Measurements from ENCODE around the gene CXCL14. TPM values are rescaled to one million over a fixed set of nuclear protein-coding genes. Genes with fewer than 3 reads are reported as not detected.

CXCL14 gene
- total RNA-seq, 4 donors from 2014 or later: 11.5 to 31.0 (median 21.7) TPM

GRCh38 chr5:135571066-135571609 lies 7.7 kb downstream of the CXCL14 start:
- H3K27me3 ChIP-seq: peaks cover 11% of the 10 kb centered on the region
- no peaks in the 10 kb centered on the region for H3K36me3 ChIP-seq
- 63 to 77% methylated on average over 8 to 10 of the region's 10 CpGs for whole genome bisulfite sequencing, 2 donors (ENCODE audit: low coverage in 1 of 2)
- no peaks in the 10 kb centered on the region for H3K9me3 ChIP-seq
- no peaks in the 10 kb centered on the region for H3K4me1 ChIP-seq
- TF ChIP-seq, protein P1, sequence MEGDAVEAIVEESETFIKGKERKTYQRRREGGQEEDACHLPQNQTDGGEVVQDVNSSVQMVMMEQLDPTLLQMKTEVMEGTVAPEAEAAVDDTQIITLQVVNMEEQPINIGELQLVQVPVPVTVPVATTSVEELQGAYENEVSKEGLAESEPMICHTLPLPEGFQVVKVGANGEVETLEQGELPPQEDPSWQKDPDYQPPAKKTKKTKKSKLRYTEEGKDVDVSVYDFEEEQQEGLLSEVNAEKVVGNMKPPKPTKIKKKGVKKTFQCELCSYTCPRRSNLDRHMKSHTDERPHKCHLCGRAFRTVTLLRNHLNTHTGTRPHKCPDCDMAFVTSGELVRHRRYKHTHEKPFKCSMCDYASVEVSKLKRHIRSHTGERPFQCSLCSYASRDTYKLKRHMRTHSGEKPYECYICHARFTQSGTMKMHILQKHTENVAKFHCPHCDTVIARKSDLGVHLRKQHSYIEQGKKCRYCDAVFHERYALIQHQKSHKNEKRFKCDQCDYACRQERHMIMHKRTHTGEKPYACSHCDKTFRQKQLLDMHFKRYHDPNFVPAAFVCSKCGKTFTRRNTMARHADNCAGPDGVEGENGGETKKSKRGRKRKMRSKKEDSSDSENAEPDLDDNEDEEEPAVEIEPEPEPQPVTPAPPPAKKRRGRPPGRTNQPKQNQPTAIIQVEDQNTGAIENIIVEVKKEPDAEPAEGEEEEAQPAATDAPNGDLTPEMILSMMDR (IDR thresholded peaks at IDR 0.05): no peak
- TF ChIP-seq POLR2AphosphoS5 (IDR thresholded peaks at IDR 0.05) (no peak), POLR2A (IDR thresholded peaks at IDR 0.05) (no peak), EP300 (IDR thresholded peaks at IDR 0.05; ENCODE audit: low read depth) (no peak)
- DNase-seq: no peak
- no peak overlapping the region for H3K4me3 ChIP-seq
- peak overlapping the region in 1 of 4 donors; percentile 2 for H3K27ac ChIP-seq
- in situ Hi-C loops (cut with MboI; ENCODE audit: low pct_ligation_motif_present in 1 of 4, low pct_unique_long_range_greater_than_20kb in 1 of 4, low sequenced_read_pairs in 3 of 4): loop anchor here in 1 of 4 donors (25.0 kb wide), 1 partner anchor 641 kb away; no protein-coding TSS in a partner anchor
- intact Hi-C loops (cut with DNase I; ENCODE audit: low total_unique reads): no loop called here

GRCh38 chr5:135570453-135570764 lies 8.4 kb downstream of the CXCL14 start:
- in situ Hi-C loops (cut with MboI; ENCODE audit: low pct_ligation_motif_present in 1 of 4, low pct_unique_long_range_greater_than_20kb in 1 of 4, low sequenced_read_pairs in 3 of 4) (loop anchor here in 1 of 4 donors (25.0 kb wide), 1 partner anchor 642 kb away; no protein-coding TSS in a partner anchor), intact Hi-C loops (cut with DNase I; ENCODE audit: low total_unique reads) (no loop called here)
- WGBS, 2 donors (ENCODE audit: low coverage in 1 of 2): 23% methylated on average over 3 of the region's 3 CpGs; no CpG with 5 or more reads in 1 of the 2 donors
- TF ChIP-seq, protein P1 (IDR thresholded peaks at IDR 0.05): no peak
- TF ChIP-seq POLR2A (IDR thresholded peaks at IDR 0.05): no peak
- no peak for TF ChIP-seq POLR2AphosphoS5 (IDR thresholded peaks at IDR 0.05)
- no peak for TF ChIP-seq EP300 (IDR thresholded peaks at IDR 0.05; ENCODE audit: low read depth)
- Histone ChIP-seq H3K4me1 (no peaks in the 10 kb centered on the region), H3K27ac (no peak overlapping the region), H3K36me3 (no peaks in the 10 kb centered on the region), H3K27me3 (peaks cover 6% of the 10 kb centered on the region), H3K9me3 (no peaks in the 10 kb centered on the region), H3K4me3 (no peak overlapping the region)
- DNase-seq: no peak

DNA sequence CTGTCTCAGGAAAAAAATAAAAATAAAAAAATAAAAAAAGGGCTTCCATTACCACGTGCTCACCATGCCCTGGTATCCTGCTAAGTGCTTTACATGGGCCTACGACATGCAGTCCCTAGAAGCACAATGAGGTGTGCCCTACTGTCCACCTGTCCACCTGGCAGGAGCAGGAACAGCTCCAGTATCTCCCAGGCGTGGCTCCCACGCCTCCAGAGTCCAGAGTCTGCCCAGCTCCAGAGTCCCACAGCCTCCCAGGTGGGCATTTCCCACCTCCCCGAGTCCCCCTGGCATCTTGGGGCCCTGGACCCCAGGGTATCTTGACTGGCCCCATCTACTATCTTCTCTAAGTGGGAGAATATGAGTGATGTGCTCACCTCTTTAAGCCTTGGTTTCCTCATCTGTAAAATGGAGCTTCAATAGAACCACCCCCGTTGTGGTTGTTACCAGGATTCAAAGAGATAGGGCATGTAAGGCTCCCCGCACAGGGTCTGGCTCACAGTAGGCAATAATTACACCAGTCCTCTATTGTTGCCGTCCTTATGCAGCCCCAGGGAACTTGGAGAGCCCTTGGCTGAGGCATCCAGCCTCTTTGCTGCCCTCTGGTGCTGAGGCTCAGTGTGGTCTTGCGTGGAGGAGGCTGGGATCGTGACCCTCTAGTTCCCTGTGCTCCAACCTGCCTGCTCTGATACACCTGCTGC lies 8.9 kb downstream of the CXCL14 start:
- H3K36me3 ChIP-seq: no peaks in the 10 kb centered on the region
- no peaks in the 10 kb centered on the region for H3K4me1 ChIP-seq
- TF ChIP-seq EP300 (IDR thresholded peaks at IDR 0.05; ENCODE audit: low read depth) (no peak), POLR2AphosphoS5 (IDR thresholded peaks at IDR 0.05) (no peak), POLR2A (IDR thresholded peaks at IDR 0.05) (no peak)
- TF ChIP-seq, protein P1 (IDR thresholded peaks at IDR 0.05): peak in 3 of 5 experiments; percentile 23 to 43 (median 38)
- 47% methylated on average over 8 of the region's 10 CpGs; no CpG with 5 or more reads in 1 of the 2 donors for WGBS, 2 donors (ENCODE audit: low coverage in 1 of 2)
- no peak overlapping the region for H3K4me3 ChIP-seq
- H3K9me3 ChIP-seq: no peaks in the 10 kb centered on the region
- intact Hi-C loops (cut with DNase I; ENCODE audit: low total_unique reads): loop anchor here (5.0 kb wide), 1 partner anchor 262 kb away; the partner anchor contains the start of gene SLC25A48
- in situ Hi-C loops (cut with MboI; ENCODE audit: low pct_ligation_motif_present in 1 of 4, low pct_unique_long_range_greater_than_20kb in 1 of 4, low sequenced_read_pairs in 3 of 4): loop anchor here in 1 of 4 donors (25.0 kb wide), 1 partner anchor 642 kb away; no protein-coding TSS in a partner anchor
- H3K27me3 ChIP-seq: peaks cover 6% of the 10 kb centered on the region
- H3K27ac ChIP-seq: no peak overlapping the region
- DNase-seq: peak; percentile 18

DNA sequence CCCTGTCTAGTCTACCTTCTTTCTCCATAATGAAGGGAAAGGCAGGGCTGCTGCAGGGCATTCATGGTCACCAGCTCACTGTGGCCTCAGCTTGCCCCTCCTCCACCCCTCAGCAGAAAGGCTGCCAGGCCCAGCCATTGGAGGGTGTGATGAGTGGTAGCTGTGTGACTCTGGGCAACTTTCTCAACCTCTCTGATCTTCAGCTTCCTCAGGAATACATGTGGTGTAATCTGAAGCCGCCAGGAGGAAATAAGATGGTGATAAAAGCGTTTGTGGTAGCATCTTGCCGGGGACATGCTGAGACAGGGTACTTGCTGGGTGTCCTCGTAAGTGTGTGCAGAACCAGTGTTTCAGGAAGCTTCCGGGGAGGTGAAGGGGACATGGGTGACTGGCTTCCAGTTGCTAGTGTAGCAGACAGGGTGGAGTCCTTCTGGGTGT lies 9.8 kb downstream of the CXCL14 start:
- intact Hi-C loops (cut with DNase I; ENCODE audit: low total_unique reads): loop anchor here (5.0 kb wide), 1 partner anchor 263 kb away; the partner anchor contains the start of gene SLC25A48
- H3K4me1 ChIP-seq: no peaks in the 10 kb centered on the region
- H3K36me3 ChIP-seq: no peaks in the 10 kb centered on the region
- no peak overlapping the region for H3K4me3 ChIP-seq
- no peaks in the 10 kb centered on the region for H3K9me3 ChIP-seq
- in situ Hi-C loops (cut with MboI; ENCODE audit: low pct_ligation_motif_present in 1 of 4, low pct_unique_long_range_greater_than_20kb in 1 of 4, low sequenced_read_pairs in 3 of 4): loop anchor here in 1 of 4 donors (25.0 kb wide), 1 partner anchor 643 kb away; no protein-coding TSS in a partner anchor
- H3K27me3 ChIP-seq: peaks cover 6% of the 10 kb centered on the region
- 63% methylated on average over 5 of the region's 5 CpGs; no CpG with 5 or more reads in 1 of the 2 donors for WGBS, 2 donors (ENCODE audit: low coverage in 1 of 2)
- TF ChIP-seq EP300 (IDR thresholded peaks at IDR 0.05; ENCODE audit: low read depth) (no peak), POLR2AphosphoS5 (IDR thresholded peaks at IDR 0.05) (no peak), POLR2A (IDR thresholded peaks at IDR 0.05) (no peak)
- TF ChIP-seq, protein P1 (IDR thresholded peaks at IDR 0.05): no peak
- DNase-seq: no peak
- H3K27ac ChIP-seq: no peak overlapping the region
